ENCODE measurements around the gene CD2BP2.
"Not testable (repeated sequence)": the region's sequence is repeated elsewhere in the genome, so short reads cannot be mapped to it uniquely, and the experiment has no call there.

CD2BP2 gene

GRCh38 chr16:30349675-30350074 is 5.4 kb downstream of the CD2BP2 start:
- H3K9ac ChIP-seq (ENCODE audit: low read length): no peak overlapping the region
- H3K36me3 ChIP-seq (ENCODE audit: control insufficient read depth, insufficient read depth, low read length, severe bottlenecking): peaks cover 25% of the 10 kb centered on the region
- DNase-seq (ENCODE audit: low read depth): no peak
- H3K9me3 ChIP-seq (ENCODE audit: control insufficient read depth, low read length): no peaks in the 10 kb centered on the region
- peaks cover 30% of the 10 kb centered on the region for H3K4me1 ChIP-seq (ENCODE audit: control insufficient read depth, insufficient read depth, low read length)
- H3K27me3 ChIP-seq (replicated peaks; ENCODE audit: control insufficient read depth, insufficient read depth, low read length): no peaks in the 10 kb centered on the region
- H3K4me3 ChIP-seq (ENCODE audit: low read length): no peak overlapping the region

- Histone ChIP-seq H3K27me3 (replicated peaks; ENCODE audit: control insufficient read depth, insufficient read depth, low read length) (no peaks in the 10 kb centered on the region), H3K9me3 (ENCODE audit: control insufficient read depth, low read length) (no peaks in the 10 kb centered on the region), H3K36me3 (ENCODE audit: control insufficient read depth, insufficient read depth, low read length, severe bottlenecking) (peaks cover 25% of the 10 kb centered on the region), H3K4me3 (ENCODE audit: low read length) (no peak overlapping the region), H3K4me1 (ENCODE audit: control insufficient read depth, insufficient read depth, low read length) (peaks cover 25% of the 10 kb centered on the region), H3K9ac (ENCODE audit: low read length) (no peak overlapping the region)
- no peak for DNase-seq (ENCODE audit: low read depth)
Measured at GRCh38 chr16:30348929-30349328, 6.2 kb downstream of the CD2BP2 start.

- Histone ChIP-seq H3K4me1 (ENCODE audit: control insufficient read depth, insufficient read depth, low read length) (peaks cover 21% of the 10 kb centered on the region), H3K27me3 (replicated peaks; ENCODE audit: control insufficient read depth, insufficient read depth, low read length) (no peaks in the 10 kb centered on the region), H3K36me3 (ENCODE audit: control insufficient read depth, insufficient read depth, low read length, severe bottlenecking) (peaks cover 21% of the 10 kb centered on the region), H3K9ac (ENCODE audit: low read length) (no peak overlapping the region), H3K4me3 (ENCODE audit: low read length) (no peak overlapping the region), H3K9me3 (ENCODE audit: control insufficient read depth, low read length) (no peaks in the 10 kb centered on the region)
- no peak for DNase-seq (ENCODE audit: low read depth)
Measured at GRCh38 chr16:30348113-30348512, 7.0 kb downstream of the CD2BP2 start.

- Histone ChIP-seq H3K9ac (ENCODE audit: low read length) (no peak overlapping the region), H3K36me3 (ENCODE audit: control insufficient read depth, insufficient read depth, low read length, severe bottlenecking) (peaks cover 14% of the 10 kb centered on the region), H3K9me3 (ENCODE audit: control insufficient read depth, low read length) (no peaks in the 10 kb centered on the region), H3K27me3 (replicated peaks; ENCODE audit: control insufficient read depth, insufficient read depth, low read length) (no peaks in the 10 kb centered on the region), H3K4me3 (ENCODE audit: low read length) (no peak overlapping the region), H3K4me1 (ENCODE audit: control insufficient read depth, insufficient read depth, low read length) (peaks cover 2% of the 10 kb centered on the region)
- DNase-seq (ENCODE audit: low read depth): no peak
Measured at GRCh38 chr16:30346286-30346685, 8.8 kb downstream of the CD2BP2 start.

- H3K9ac ChIP-seq (ENCODE audit: low read length); DNase-seq (ENCODE audit: low read depth); H3K9me3 ChIP-seq (ENCODE audit: control insufficient read depth, low read length): not testable (repeated sequence)
Measured at GRCh38 chr16:30343491-30343820, 11.7 kb downstream of the CD2BP2 start.

GRCh38 chr16:30342751-30343490 is 12.2 kb downstream of the CD2BP2 start:
- Histone ChIP-seq H3K27me3 (replicated peaks; ENCODE audit: control insufficient read depth, insufficient read depth, low read length) (no peaks in the 10 kb centered on the region), H3K9me3 (ENCODE audit: control insufficient read depth, low read length) (no peaks in the 10 kb centered on the region), H3K4me3 (ENCODE audit: low read length) (no peak overlapping the region), H3K36me3 (ENCODE audit: control insufficient read depth, insufficient read depth, low read length, severe bottlenecking) (no peaks in the 10 kb centered on the region), H3K4me1 (ENCODE audit: control insufficient read depth, insufficient read depth, low read length) (peaks cover 10% of the 10 kb centered on the region), H3K9ac (ENCODE audit: low read length) (no peak overlapping the region)
- DNase-seq (ENCODE audit: low read depth): no peak

More at GRCh38 chr16:30343491-30343820, 11.7 kb downstream of the CD2BP2 start:
- H3K4me1 ChIP-seq (ENCODE audit: control insufficient read depth, insufficient read depth, low read length); H3K4me3 ChIP-seq (ENCODE audit: low read length); H3K27me3 ChIP-seq (replicated peaks; ENCODE audit: control insufficient read depth, insufficient read depth, low read length); H3K36me3 ChIP-seq (ENCODE audit: control insufficient read depth, insufficient read depth, low read length, severe bottlenecking): not testable (repeated sequence)

- H3K36me3 ChIP-seq (ENCODE audit: control insufficient read depth, insufficient read depth, low read length, severe bottlenecking); H3K9me3 ChIP-seq (ENCODE audit: control insufficient read depth, low read length); H3K4me3 ChIP-seq (ENCODE audit: low read length); H3K27me3 ChIP-seq (replicated peaks; ENCODE audit: control insufficient read depth, insufficient read depth, low read length); DNase-seq (ENCODE audit: low read depth); H3K4me1 ChIP-seq (ENCODE audit: control insufficient read depth, insufficient read depth, low read length): not testable (repeated sequence)
- peak overlapping the region; percentile 1 for H3K9ac ChIP-seq (ENCODE audit: low read length)
Measured at GRCh38 chr16:30341971-30342370, 13.1 kb downstream of the CD2BP2 start.

- no peaks in the 10 kb centered on the region for H3K27me3 ChIP-seq (replicated peaks; ENCODE audit: control insufficient read depth, insufficient read depth, low read length)
- peaks cover 18% of the 10 kb centered on the region for H3K4me1 ChIP-seq (ENCODE audit: control insufficient read depth, insufficient read depth, low read length)
- no peak for DNase-seq (ENCODE audit: low read depth)
- no peaks in the 10 kb centered on the region for H3K9me3 ChIP-seq (ENCODE audit: control insufficient read depth, low read length)
- H3K36me3 ChIP-seq (ENCODE audit: control insufficient read depth, insufficient read depth, low read length, severe bottlenecking): no peaks in the 10 kb centered on the region
- no peak overlapping the region for H3K4me3 ChIP-seq (ENCODE audit: low read length)
- no peak overlapping the region for H3K9ac ChIP-seq (ENCODE audit: low read length)
Measured at GRCh38 chr16:30340621-30341020, 14.5 kb downstream of the CD2BP2 start.

GRCh38 chr16:30338715-30339114 is 16.4 kb downstream of the CD2BP2 start:
- not testable (repeated sequence) for H3K27me3 ChIP-seq (replicated peaks; ENCODE audit: control insufficient read depth, insufficient read depth, low read length); H3K4me3 ChIP-seq (ENCODE audit: low read length); H3K9me3 ChIP-seq (ENCODE audit: control insufficient read depth, low read length); H3K9ac ChIP-seq (ENCODE audit: low read length); DNase-seq (ENCODE audit: low read depth); H3K36me3 ChIP-seq (ENCODE audit: control insufficient read depth, insufficient read depth, low read length, severe bottlenecking)
- H3K4me1 ChIP-seq (ENCODE audit: control insufficient read depth, insufficient read depth, low read length): peaks cover 19% of the 10 kb centered on the region

- not testable (repeated sequence) for H3K36me3 ChIP-seq (ENCODE audit: control insufficient read depth, insufficient read depth, low read length, severe bottlenecking); H3K27me3 ChIP-seq (replicated peaks; ENCODE audit: control insufficient read depth, insufficient read depth, low read length); H3K4me3 ChIP-seq (ENCODE audit: low read length); H3K9me3 ChIP-seq (ENCODE audit: control insufficient read depth, low read length); H3K9ac ChIP-seq (ENCODE audit: low read length); DNase-seq (ENCODE audit: low read depth)
- H3K4me1 ChIP-seq (ENCODE audit: control insufficient read depth, insufficient read depth, low read length): peaks cover 19% of the 10 kb centered on the region
Measured at GRCh38 chr16:30337964-30338357, 17.1 kb downstream of the CD2BP2 start.

GRCh38 chr16:30335598-30336474 is 19.3 kb downstream of the CD2BP2 start:
- H3K36me3 ChIP-seq (ENCODE audit: control insufficient read depth, insufficient read depth, low read length, severe bottlenecking): no peaks in the 10 kb centered on the region
- peaks cover 19% of the 10 kb centered on the region for H3K4me1 ChIP-seq (ENCODE audit: control insufficient read depth, insufficient read depth, low read length)
- no peaks in the 10 kb centered on the region for H3K9me3 ChIP-seq (ENCODE audit: control insufficient read depth, low read length)
- peak; percentile 25 for DNase-seq (ENCODE audit: low read depth)
- no peaks in the 10 kb centered on the region for H3K27me3 ChIP-seq (replicated peaks; ENCODE audit: control insufficient read depth, insufficient read depth, low read length)
- H3K9ac ChIP-seq (ENCODE audit: low read length): peak overlapping the region; percentile 86
- peak overlapping the region; percentile 82 for H3K4me3 ChIP-seq (ENCODE audit: low read length)

Measured in adipocyte (in vitro differentiated cells).